T1000 (cell line): ENCODE measurements around the gene EPHB2.
A peak's percentile ranks its signal among the peaks of the same experiment; 100 is the strongest.
"Not testable (repeated sequence)": the region's sequence is repeated elsewhere in the genome, so short reads cannot be mapped to it uniquely, and the experiment has no call there.

Experiments used
- DNase-seq: peaks from one replicate; lab custom pipeline; 2025; ENCODE audit warnings: mixed read lengths; lab: John Stamatoyannopoulos, UW

Gene EPHB2

GRCh38 chr1:22691031-22691753 is 19.4 kb upstream of the EPHB2 start:
- DNase-seq, result no peak

- no peak for DNase-seq
Observed at GRCh38 chr1:22694172-22694571, 16.5 kb upstream of the EPHB2 start.

- no peak for DNase-seq
Observed at GRCh38 chr1:22696610-22697009, 14.0 kb upstream of the EPHB2 start.

- DNase-seq, result no peak
Observed at GRCh38 chr1:22697980-22698379, 12.7 kb upstream of the EPHB2 start.

GRCh38 chr1:22699681-22700520 is 10.7 kb upstream of the EPHB2 start:
- no peak for DNase-seq

GRCh38 chr1:22702296-22703085 is 8.1 kb upstream of the EPHB2 start:
- DNase-seq, result no peak

GRCh38 chr1:22704440-22705067 is 6.1 kb upstream of the EPHB2 start:
- peak; percentile 69 for DNase-seq

GRCh38 chr1:22705586-22705985 is 5.1 kb upstream of the EPHB2 start:
- DNase-seq, result no peak

GRCh38 chr1:22706100-22706499 is 4.5 kb upstream of the EPHB2 start:
- DNase-seq, result not testable (repeated sequence)

- DNase-seq, result no peak
Observed at GRCh38 chr1:22708777-22709176, 1.9 kb upstream of the EPHB2 start.

GRCh38 chr1:22709227-22709626 is 1.4 kb upstream of the EPHB2 start:
- no peak for DNase-seq

GRCh38 chr1:22709891-22710700 is 543 bp upstream of the EPHB2 start:
- peak; percentile 55 for DNase-seq

GRCh38 chr1:22711071-22711470 is 432 bp downstream of the EPHB2 start:
- no peak for DNase-seq

- no peak for DNase-seq
Observed at GRCh38 chr1:22711591-22712501, 1.2 kb downstream of the EPHB2 start.

GRCh38 chr1:22712502-22713271 is 2.0 kb downstream of the EPHB2 start:
- no peak for DNase-seq

- no peak for DNase-seq
Observed at GRCh38 chr1:22714455-22714854, 3.8 kb downstream of the EPHB2 start.

- DNase-seq, result no peak
Observed at GRCh38 chr1:22717037-22717760, 6.6 kb downstream of the EPHB2 start.

- DNase-seq, result no peak
Observed at GRCh38 chr1:22721122-22721873, 10.7 kb downstream of the EPHB2 start.
